IMR-90 (cell line): ENCODE data around the gene LRRC3B. TPM values are rescaled to one million over a fixed set of nuclear protein-coding genes. Genes with fewer than 3 reads are reported as not detected.

Experiments
- ATAC-seq: fragments of 200-7000 bp; cut with Tn5 transposase; 2 replicates; pipeline ENCODE4 v1.9.1; 2020; ENCODE audit warnings: low read depth, mild to moderate bottlenecking, moderate library complexity
- BruUV-seq: library from RNA; stranded (reverse); fragments of 400-500 nt; replicated peaks from 2 replicates; lab custom pipeline; 2021; lab: Mats Ljungman, UMichigan
- CTCF ChIA-PET: fragments of 300-600 bp; formaldehyde crosslinking; extraction: SDS; loops from one replicate; lab custom pipeline; 2021; ENCODE audit warnings: antibody characterized with exemption; lab: Yijun Ruan, JAX
- POLR2A ChIA-PET: fragments of 300-600 bp; sonication (Branson Sonifier 250); formaldehyde crosslinking; loops from one replicate; lab custom pipeline; 2022; ENCODE audit warnings: antibody characterized with exemption; ENCODE audit not compliant: unreplicated experiment; lab: Charles Lee
- DNase-seq: peaks from one replicate; pipeline ENCODE4 v3.0.0; 2013
- H2AFZ ChIP-seq: replicated peaks from 2 replicates; pipeline ENCODE3; 2013; ENCODE audit warnings: low read length, mild to moderate bottlenecking; ENCODE audit not compliant: poor library complexity
- H2AK5ac ChIP-seq: 2 replicates; pipeline ENCODE4 v1.6.1; 2013; ENCODE audit warnings: low read depth, low read length, inconsistent platforms
- H2AK9ac ChIP-seq: replicated peaks from 2 replicates; pipeline ENCODE3; 2013; ENCODE audit warnings: mild to moderate bottlenecking, low read depth, low read length, moderate library complexity; ENCODE audit not compliant: poor library complexity
- H2BK120ac ChIP-seq: 2 replicates; pipeline ENCODE4 v1.6.1; 2013; ENCODE audit warnings: low read depth, low read length, inconsistent platforms
- H2BK15ac ChIP-seq: 3 replicates; pipeline ENCODE4 v1.6.1; 2013; ENCODE audit warnings: low read depth, low read length, inconsistent platforms
- H2BK20ac ChIP-seq: 2 replicates; pipeline ENCODE4 v1.6.1; 2013; ENCODE audit warnings: low read depth, mild to moderate bottlenecking, inconsistent platforms, low read length, moderate library complexity
- H2BK5ac ChIP-seq: 2 replicates; pipeline ENCODE4 v1.6.1; 2013; ENCODE audit warnings: mild to moderate bottlenecking, low read depth, low read length, inconsistent platforms; ENCODE audit not compliant: poor library complexity, severe bottlenecking
- H3K14ac ChIP-seq: replicated peaks from 2 replicates; pipeline ENCODE4 v1.6.1; 2013; ENCODE audit warnings: low read depth, low read length, inconsistent platforms
- H3K18ac ChIP-seq: 2 replicates; pipeline ENCODE4 v1.6.1; 2013; ENCODE audit warnings: low read depth, low read length, control low read depth
- H3K23ac ChIP-seq: 2 replicates; pipeline ENCODE4 v1.6.1; 2013; ENCODE audit warnings: low read depth, low read length, inconsistent platforms
- H3K27ac ChIP-seq: 2 replicates; pipeline ENCODE4 v1.5.1; 2013; ENCODE audit warnings: mild to moderate bottlenecking, control low read depth, low read length; ENCODE audit not compliant: insufficient read depth
- H3K27me3 ChIP-seq: 2 replicates; pipeline ENCODE4 v1.6.1; 2013; ENCODE audit warnings: low read length; ENCODE audit not compliant: control insufficient read depth, insufficient read depth
- H3K36me3 ChIP-seq: 2 replicates; pipeline ENCODE4 v1.6.1; 2013; ENCODE audit warnings: low read length, mixed read lengths; ENCODE audit not compliant: control insufficient read depth, insufficient read depth
- H3K4ac ChIP-seq: 2 replicates; pipeline ENCODE4 v1.6.1; 2013; ENCODE audit warnings: low read depth, low read length, inconsistent platforms
- H3K4me1 ChIP-seq: 2 replicates; pipeline ENCODE4 v1.6.1; 2013; ENCODE audit warnings: low read length, mixed read lengths; ENCODE audit not compliant: control insufficient read depth, insufficient read depth
- H3K4me2 ChIP-seq: 2 replicates; pipeline ENCODE4 v1.6.1; 2013; ENCODE audit warnings: low read depth, mild to moderate bottlenecking, control low read depth, low read length, moderate library complexity
- H3K4me3 ChIP-seq: 2 replicates; pipeline ENCODE4 v1.5.1; 2013; ENCODE audit warnings: low read depth, mild to moderate bottlenecking, control low read depth, low read length, moderate library complexity; ENCODE audit not compliant: insufficient read depth
- H3K56ac ChIP-seq: 2 replicates; pipeline ENCODE4 v1.6.1; 2013; ENCODE audit warnings: low read length, inconsistent platforms; ENCODE audit not compliant: insufficient read depth; ENCODE audit errors: extremely low read depth
- H3K79me1 ChIP-seq, 2 experiments: 2 replicates each; pipeline ENCODE4 v1.6.1; 2013; ENCODE audit warnings: low read length in 2 of 2, inconsistent platforms in 1 of 2, low read depth in 1 of 2
- H3K9ac ChIP-seq: 2 replicates; pipeline ENCODE4 v1.6.1; 2013; ENCODE audit warnings: low read depth, low read length, control low read depth
- H3K9me1 ChIP-seq: 2 replicates; pipeline ENCODE4 v1.6.1; 2013; ENCODE audit warnings: low read length, inconsistent platforms; ENCODE audit not compliant: insufficient read depth
- H3K9me3 ChIP-seq: 2 replicates; pipeline ENCODE4 v1.6.1; 2013; ENCODE audit warnings: low read length; ENCODE audit not compliant: control insufficient read depth, insufficient read depth
- H4K20me1 ChIP-seq: 2 replicates; pipeline ENCODE4 v1.6.1; 2013; ENCODE audit warnings: low read length, inconsistent platforms; ENCODE audit not compliant: insufficient read depth
- H4K5ac ChIP-seq: 2 replicates; pipeline ENCODE4 v1.6.1; 2013; ENCODE audit warnings: mild to moderate bottlenecking, low read depth, low read length, control low read depth
- H4K8ac ChIP-seq, 2 experiments: 2 replicates each; pipeline ENCODE4 v1.6.1; 2013; ENCODE audit warnings: low read depth in 2 of 2, low read length in 2 of 2, control low read depth in 1 of 2, inconsistent platforms in 1 of 2
- H4K91ac ChIP-seq: 2 replicates; pipeline ENCODE4 v1.6.1; 2013; ENCODE audit warnings: low read depth, low read length, inconsistent platforms; ENCODE audit not compliant: insufficient read depth
- BHLHE40 ChIP-seq: fragments of 150-350 bp; IDR thresholded peaks from 2 replicates; pipeline ENCODE4 v1.6.1; 2016; ENCODE audit warnings: mild to moderate bottlenecking, low read depth, low read length
- CEBPB ChIP-seq: IDR thresholded peaks from 2 replicates; pipeline ENCODE4 v1.6.1; 2012; ENCODE audit warnings: low read depth, low read length, improper control_type of control experiment
- CHD1 ChIP-seq: IDR thresholded peaks from 2 replicates; pipeline ENCODE4 v1.6.1; 2012; ENCODE audit warnings: low read depth, low read length, improper control_type of control experiment
- ELK1 ChIP-seq: fragments of 150-350 bp; IDR thresholded peaks from 2 replicates; pipeline ENCODE4 v1.6.1; 2016; ENCODE audit warnings: low read depth, mild to moderate bottlenecking, low read length, moderate library complexity, borderline replicate concordance
- FOS ChIP-seq: fragments of 150-350 bp; IDR thresholded peaks from 2 replicates; pipeline ENCODE4 v1.6.1; 2016; ENCODE audit warnings: low read depth, low read length
- MAFK ChIP-seq: IDR thresholded peaks from 2 replicates; pipeline ENCODE4 v1.6.1; 2012; ENCODE audit warnings: low read depth, low read length, improper control_type of control experiment
- MAZ ChIP-seq: IDR thresholded peaks from 2 replicates; pipeline ENCODE4 v1.6.1; 2012; ENCODE audit warnings: low read depth, mild to moderate bottlenecking, low read length, improper control_type of control experiment, moderate library complexity, borderline replicate concordance
- MXI1 ChIP-seq: IDR thresholded peaks from 2 replicates; pipeline ENCODE4 v1.6.1; 2012; ENCODE audit warnings: low read depth, mild to moderate bottlenecking, low read length, moderate library complexity, borderline replicate concordance
- NFE2L2 ChIP-seq: fragments of 150-350 bp; IDR thresholded peaks from 2 replicates; pipeline ENCODE4 v1.6.1; 2016; ENCODE audit warnings: low read depth, mild to moderate bottlenecking, low read length
- POLR2A ChIP-seq: IDR thresholded peaks from 2 replicates; pipeline ENCODE4 v1.6.1; 2012; ENCODE audit warnings: mild to moderate bottlenecking, low read depth, low read length
- RCOR1 ChIP-seq: IDR thresholded peaks from 2 replicates; pipeline ENCODE4 v1.6.1; 2012; ENCODE audit warnings: mild to moderate bottlenecking, low read length, improper control_type of control experiment; ENCODE audit not compliant: insufficient replicate concordance
- RFX5 ChIP-seq: IDR thresholded peaks from 2 replicates; pipeline ENCODE4 v1.8.0; 2012; ENCODE audit warnings: low read depth, mild to moderate bottlenecking, low read length, moderate library complexity
- SMC3 ChIP-seq: fragments of 150-350 bp; IDR thresholded peaks from 2 replicates; pipeline ENCODE4 v1.6.1; 2016; ENCODE audit warnings: low read depth, mild to moderate bottlenecking, antibody characterized with exemption, low read length, moderate library complexity
- dilution Hi-C: fragments of 300-500 bp; cut with HindIII; formaldehyde crosslinking; loops from one replicate; pipeline ENCODE4 v1.14.3; 2018; ENCODE audit warnings: low sequenced_read_pairs; ENCODE audit not compliant: unreplicated experiment
- in situ Hi-C: fragments of 300-500 bp; cut with MboI; formaldehyde crosslinking; loops from 3 replicates; pipeline ENCODE4 v1.14.3; 2019; ENCODE audit warnings: low sequenced_read_pairs, inconsistent platforms, mixed read lengths
- intact Hi-C: fragments of 100-400 bp; cut with micrococcal nuclease; formaldehyde crosslinking; loops from 2 replicates; pipeline ENCODE4 v1.10.0; 2022
- polyA plus RNA-seq, 3 experiments: library from polyadenylated mRNA; depleted of rRNA; stranded (reverse); fragments of >200 nt; gene quantifications; 2 replicates each; pipeline ENCODE4 v1.2.3, GENCODE V29; 2012; ENCODE audit warnings: low replicate concordance in 1 of 3
- total RNA-seq: library from RNA; depleted of rRNA; stranded (reverse); fragments of >200 nt; gene quantifications from 2 replicates; pipeline ENCODE4 v1.2.3, GENCODE V29; 2012
- TF ChIP-seq, protein P1 (sequence below): conservative IDR thresholded peaks from 2 replicates; pipeline ENCODE4 v1.5.1; 2012; ENCODE audit warnings: mild to moderate bottlenecking, low read depth, low read length, improper control_type of control experiment
- TF ChIP-seq, protein P2 (sequence below): fragments of 150-350 bp; IDR thresholded peaks from 2 replicates; pipeline ENCODE4 v1.6.1; 2017; ENCODE audit warnings: mild to moderate bottlenecking, antibody characterized with exemption, low read length, low read depth

The LRRC3B gene
- total and polyA plus RNA-seq, 2 of the 4 experiments (the other 2 are of a cell fraction), result not detected

- Histone ChIP-seq H4K91ac (no peak overlapping the region), H3K4me2 (no peak overlapping the region), H3K9me3 (peaks cover 4% of the 10 kb centered on the region), H3K79me1 (no peaks in the 10 kb centered on the region), H3K9ac (no peak overlapping the region), H2AK5ac (no peak overlapping the region), H3K4me1 (no peaks in the 10 kb centered on the region), H2BK20ac (no peak overlapping the region), H3K36me3 (no peaks in the 10 kb centered on the region), H2BK15ac (no peak overlapping the region), H4K5ac (no peak overlapping the region), H3K18ac (no peak overlapping the region), H2BK5ac (no peak overlapping the region), H3K4me3 (no peak overlapping the region), H4K8ac (no peak overlapping the region), H3K9me1 (no peaks in the 10 kb centered on the region), H3K56ac (no peak overlapping the region), H2BK120ac (no peak overlapping the region), H3K23ac (no peak overlapping the region), H2AK9ac (no peak overlapping the region), H3K27me3 (no peaks in the 10 kb centered on the region), H3K4ac (no peak overlapping the region), H3K14ac (no peak overlapping the region), H2AFZ (no peak overlapping the region), H3K27ac (no peak overlapping the region), H4K20me1 (no peaks in the 10 kb centered on the region)
- no peak for DNase-seq
- ChIA-PET POLR2A (no interaction called here), CTCF (no interaction called here)
- TF ChIP-seq, protein P1, sequence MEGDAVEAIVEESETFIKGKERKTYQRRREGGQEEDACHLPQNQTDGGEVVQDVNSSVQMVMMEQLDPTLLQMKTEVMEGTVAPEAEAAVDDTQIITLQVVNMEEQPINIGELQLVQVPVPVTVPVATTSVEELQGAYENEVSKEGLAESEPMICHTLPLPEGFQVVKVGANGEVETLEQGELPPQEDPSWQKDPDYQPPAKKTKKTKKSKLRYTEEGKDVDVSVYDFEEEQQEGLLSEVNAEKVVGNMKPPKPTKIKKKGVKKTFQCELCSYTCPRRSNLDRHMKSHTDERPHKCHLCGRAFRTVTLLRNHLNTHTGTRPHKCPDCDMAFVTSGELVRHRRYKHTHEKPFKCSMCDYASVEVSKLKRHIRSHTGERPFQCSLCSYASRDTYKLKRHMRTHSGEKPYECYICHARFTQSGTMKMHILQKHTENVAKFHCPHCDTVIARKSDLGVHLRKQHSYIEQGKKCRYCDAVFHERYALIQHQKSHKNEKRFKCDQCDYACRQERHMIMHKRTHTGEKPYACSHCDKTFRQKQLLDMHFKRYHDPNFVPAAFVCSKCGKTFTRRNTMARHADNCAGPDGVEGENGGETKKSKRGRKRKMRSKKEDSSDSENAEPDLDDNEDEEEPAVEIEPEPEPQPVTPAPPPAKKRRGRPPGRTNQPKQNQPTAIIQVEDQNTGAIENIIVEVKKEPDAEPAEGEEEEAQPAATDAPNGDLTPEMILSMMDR, result no peak
- TF ChIP-seq RFX5 (no peak), MAZ (no peak), FOS (no peak), MAFK (no peak), RCOR1 (no peak), SMC3 (no peak), ELK1 (no peak), CHD1 (no peak), NFE2L2 (no peak), MXI1 (no peak), CEBPB (no peak), POLR2A (no peak), BHLHE40 (no peak)
- TF ChIP-seq, protein P2, sequence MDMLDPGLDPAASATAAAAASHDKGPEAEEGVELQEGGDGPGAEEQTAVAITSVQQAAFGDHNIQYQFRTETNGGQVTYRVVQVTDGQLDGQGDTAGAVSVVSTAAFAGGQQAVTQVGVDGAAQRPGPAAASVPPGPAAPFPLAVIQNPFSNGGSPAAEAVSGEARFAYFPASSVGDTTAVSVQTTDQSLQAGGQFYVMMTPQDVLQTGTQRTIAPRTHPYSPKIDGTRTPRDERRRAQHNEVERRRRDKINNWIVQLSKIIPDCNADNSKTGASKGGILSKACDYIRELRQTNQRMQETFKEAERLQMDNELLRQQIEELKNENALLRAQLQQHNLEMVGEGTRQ, result no peak
- intact Hi-C loops (no loop called here), in situ Hi-C loops (no loop called here), dilution Hi-C loops (no loop called here)
- no peak for ATAC-seq
- no TSS peak for BruUV-seq
Observed at GRCh38 chr3:26753095-26753494, 130.5 kb downstream of the LRRC3B start.
